HS-27A (cell line): ENCODE results near the gene ALDH18A1.
"Not testable (repeated sequence)": the region's sequence is repeated elsewhere in the genome, so short reads cannot be mapped to it uniquely, and the experiment has no call there.

Experiments
- DNase-seq: peaks from one replicate; pipeline ENCODE4 v3.0.0-alpha.2; 2012; ENCODE audit warnings: low read depth, missing footprints

The ALDH18A1 gene

GRCh38 chr10:95650232-95650631 is 6.3 kb downstream of the ALDH18A1 start:
- DNase-seq = no peak

GRCh38 chr10:95648138-95648537 is 8.4 kb downstream of the ALDH18A1 start:
- no peak for DNase-seq

- no peak for DNase-seq
Observed at GRCh38 chr10:95646160-95646559, 10.4 kb downstream of the ALDH18A1 start.

- no peak for DNase-seq
Observed at GRCh38 chr10:95644901-95645300, 11.6 kb downstream of the ALDH18A1 start.

- DNase-seq = no peak
Observed at GRCh38 chr10:95640891-95641315, 15.6 kb downstream of the ALDH18A1 start.

GRCh38 chr10:95637911-95638310 is 18.6 kb downstream of the ALDH18A1 start:
- DNase-seq = no peak

- no peak for DNase-seq
Observed at GRCh38 chr10:95637140-95637539, 19.4 kb downstream of the ALDH18A1 start.

- DNase-seq = no peak
Observed at GRCh38 chr10:95635319-95635733, 21.2 kb downstream of the ALDH18A1 start.

- DNase-seq = no peak
Observed at GRCh38 chr10:95628786-95629185, 27.7 kb downstream of the ALDH18A1 start.

GRCh38 chr10:95626500-95626899 is 30.0 kb downstream of the ALDH18A1 start:
- DNase-seq = no peak

- DNase-seq = not testable (repeated sequence)
Observed at GRCh38 chr10:95620415-95620814, 36.1 kb downstream of the ALDH18A1 start.

GRCh38 chr10:95618101-95618500 is 38.4 kb downstream of the ALDH18A1 start:
- DNase-seq = no peak

- no peak for DNase-seq
Observed at GRCh38 chr10:95616446-95616845, 40.1 kb downstream of the ALDH18A1 start.

GRCh38 chr10:95613330-95613729 is 43.2 kb downstream of the ALDH18A1 start:
- no peak for DNase-seq

- no peak for DNase-seq
Observed at GRCh38 chr10:95610727-95611126, 45.8 kb downstream of the ALDH18A1 start.

GRCh38 chr10:95606922-95607321 is 49.6 kb downstream of the ALDH18A1 start:
- no peak for DNase-seq

- DNase-seq = no peak
Observed at GRCh38 chr10:95605163-95605562, 51.3 kb downstream of the ALDH18A1 start.

- no peak for DNase-seq
Observed at GRCh38 chr10:95604630-95605029, 51.9 kb downstream of the ALDH18A1 start.

GRCh38 chr10:95602382-95602781 is 54.1 kb downstream of the ALDH18A1 start:
- no peak for DNase-seq

- DNase-seq = no peak
Observed at GRCh38 chr10:95601116-95601719, 55.3 kb downstream of the ALDH18A1 start.

- DNase-seq = no peak
Observed at GRCh38 chr10:95600158-95600557, 56.4 kb downstream of the ALDH18A1 start.

GRCh38 chr10:95597788-95598187 is 58.7 kb downstream of the ALDH18A1 start:
- DNase-seq = no peak

GRCh38 chr10:95588025-95588424 is 68.5 kb downstream of the ALDH18A1 start:
- no peak for DNase-seq

- no peak for DNase-seq
Observed at GRCh38 chr10:95579835-95580535, 76.5 kb downstream of the ALDH18A1 start.
